Mesenchymal stem cell (in vitro differentiated cells and primary cell): Measurements from ENCODE around the gene RASA3.

Experiments
- DNase-seq: peaks from one replicate; pipeline ENCODE4 v3.0.0-alpha.2; 2013
- H2AFZ ChIP-seq: one replicate; pipeline ENCODE4 v1.6.1; 2013; ENCODE audit warnings: low read depth, mild to moderate bottlenecking, control low read depth, inconsistent platforms, low read length, moderate library complexity
- H2AK5ac ChIP-seq: 2 replicates; pipeline ENCODE4 v1.6.1; 2013; ENCODE audit warnings: low read length, moderate library complexity, mild to moderate bottlenecking, inconsistent platforms; ENCODE audit not compliant: severe bottlenecking
- H2BK120ac ChIP-seq: one replicate; pipeline ENCODE4 v1.6.1; 2013; ENCODE audit warnings: low read depth, mild to moderate bottlenecking, inconsistent platforms, low read length, moderate library complexity
- H2BK12ac ChIP-seq, 2 experiments: one replicate each; pipeline ENCODE4 v1.6.1; 2013; ENCODE audit warnings: inconsistent platforms in 2 of 2, low read length in 2 of 2, mild to moderate bottlenecking in 2 of 2, moderate library complexity in 2 of 2, control low read depth in 1 of 2
- H2BK15ac ChIP-seq: one replicate; pipeline ENCODE4 v1.6.1; 2013; ENCODE audit warnings: mild to moderate bottlenecking, low read depth, inconsistent platforms; ENCODE audit not compliant: poor library complexity, severe bottlenecking
- H2BK5ac ChIP-seq: 2 replicates; pipeline ENCODE4 v1.6.1; 2013; ENCODE audit warnings: low read depth, mild to moderate bottlenecking, low read length, control low read depth, inconsistent platforms; ENCODE audit not compliant: poor library complexity, severe bottlenecking
- H3K14ac ChIP-seq, 2 experiments: one replicate each; pipeline ENCODE4 v1.6.1; 2013; ENCODE audit warnings: inconsistent platforms in 2 of 2, low read length in 2 of 2, control low read depth in 1 of 2, mild to moderate bottlenecking in 1 of 2, moderate library complexity in 1 of 2
- H3K18ac ChIP-seq, 2 experiments: one replicate each; pipeline ENCODE4 v1.6.1; 2013; ENCODE audit warnings: inconsistent platforms in 2 of 2, low read length in 2 of 2, control low read depth in 1 of 2, low read depth in 1 of 2, mild to moderate bottlenecking in 1 of 2
- H3K23ac ChIP-seq, 2 experiments: one replicate each; pipeline ENCODE4 v1.6.1; 2013; ENCODE audit warnings: inconsistent platforms in 2 of 2, low read length in 2 of 2, mild to moderate bottlenecking in 2 of 2, moderate library complexity in 2 of 2, control low read depth in 1 of 2
- H3K27ac ChIP-seq: 2 replicates; pipeline ENCODE4 v1.5.1; 2013; ENCODE audit warnings: mild to moderate bottlenecking, moderate library complexity, low read length, control low read depth, inconsistent platforms; ENCODE audit not compliant: poor library complexity, severe bottlenecking
- H3K27me3 ChIP-seq, 2 experiments: 2 replicates each; pipeline versions ENCODE4 v1.6.1 to v1.7.0; 2013; ENCODE audit warnings: low read length in 2 of 2, mild to moderate bottlenecking in 2 of 2, moderate library complexity in 2 of 2, control low read depth in 1 of 2, inconsistent platforms in 1 of 2; ENCODE audit not compliant: control insufficient read depth in 1 of 2, insufficient read depth in 1 of 2
- H3K36me3 ChIP-seq, 2 experiments: 2 replicates each; pipeline versions ENCODE4 v1.6.1 to v1.7.0; 2013; ENCODE audit warnings: low read length in 2 of 2, control low read depth in 1 of 2, inconsistent platforms in 1 of 2, low read depth in 1 of 2, mild to moderate bottlenecking in 1 of 2; ENCODE audit not compliant: insufficient read depth in 2 of 2, control insufficient read depth in 1 of 2
- H3K4ac ChIP-seq, 2 experiments: one replicate each; pipeline ENCODE4 v1.6.1; 2013; ENCODE audit warnings: inconsistent platforms in 2 of 2, low read length in 2 of 2, mild to moderate bottlenecking in 2 of 2, moderate library complexity in 2 of 2, control low read depth in 1 of 2, low read depth in 1 of 2
- H3K4me1 ChIP-seq: 2 replicates; pipeline ENCODE4 v1.6.1; 2013; ENCODE audit warnings: low read depth, low read length, control low read depth; ENCODE audit not compliant: control insufficient read depth, insufficient read depth
- H3K4me2 ChIP-seq: 2 replicates; pipeline ENCODE4 v1.6.1; 2013; ENCODE audit warnings: low read length, mild to moderate bottlenecking, inconsistent platforms; ENCODE audit not compliant: poor library complexity, severe bottlenecking
- H3K4me3 ChIP-seq, 2 experiments: 2 replicates each; pipeline versions ENCODE4 v1.5.1 to v1.7.0; 2013; ENCODE audit warnings: low read length in 2 of 2, mild to moderate bottlenecking in 2 of 2, control low read depth in 1 of 2, low read depth in 1 of 2; ENCODE audit not compliant: insufficient read depth in 1 of 2
- H3K79me1 ChIP-seq: replicated peaks from 2 replicates; pipeline ENCODE4 v1.6.1; 2013; ENCODE audit warnings: mild to moderate bottlenecking, control low read depth, low read length, inconsistent platforms; ENCODE audit not compliant: poor library complexity, severe bottlenecking
- H3K9ac ChIP-seq: 2 replicates; pipeline ENCODE4 v1.7.0; 2013; ENCODE audit warnings: mild to moderate bottlenecking, low read length, moderate library complexity
- H3K9me3 ChIP-seq: 2 replicates; pipeline ENCODE4 v1.7.0; 2013; ENCODE audit warnings: mild to moderate bottlenecking, low read length; ENCODE audit not compliant: control insufficient read depth
- H4K8ac ChIP-seq: one replicate; pipeline ENCODE4 v1.6.1; 2013; ENCODE audit warnings: inconsistent platforms, mild to moderate bottlenecking, low read length, moderate library complexity
- H4K91ac ChIP-seq: one replicate; pipeline ENCODE4 v1.6.1; 2013; ENCODE audit warnings: mild to moderate bottlenecking, low read length, inconsistent platforms
- WGBS: methylation state at CpG from one replicate; pipeline ENCODE4 v1.1.7; 2013; ENCODE audit warnings: mixed read lengths; 5-methylcytosine and 5-hydroxymethylcytosine counted together

RASA3 gene

DNA sequence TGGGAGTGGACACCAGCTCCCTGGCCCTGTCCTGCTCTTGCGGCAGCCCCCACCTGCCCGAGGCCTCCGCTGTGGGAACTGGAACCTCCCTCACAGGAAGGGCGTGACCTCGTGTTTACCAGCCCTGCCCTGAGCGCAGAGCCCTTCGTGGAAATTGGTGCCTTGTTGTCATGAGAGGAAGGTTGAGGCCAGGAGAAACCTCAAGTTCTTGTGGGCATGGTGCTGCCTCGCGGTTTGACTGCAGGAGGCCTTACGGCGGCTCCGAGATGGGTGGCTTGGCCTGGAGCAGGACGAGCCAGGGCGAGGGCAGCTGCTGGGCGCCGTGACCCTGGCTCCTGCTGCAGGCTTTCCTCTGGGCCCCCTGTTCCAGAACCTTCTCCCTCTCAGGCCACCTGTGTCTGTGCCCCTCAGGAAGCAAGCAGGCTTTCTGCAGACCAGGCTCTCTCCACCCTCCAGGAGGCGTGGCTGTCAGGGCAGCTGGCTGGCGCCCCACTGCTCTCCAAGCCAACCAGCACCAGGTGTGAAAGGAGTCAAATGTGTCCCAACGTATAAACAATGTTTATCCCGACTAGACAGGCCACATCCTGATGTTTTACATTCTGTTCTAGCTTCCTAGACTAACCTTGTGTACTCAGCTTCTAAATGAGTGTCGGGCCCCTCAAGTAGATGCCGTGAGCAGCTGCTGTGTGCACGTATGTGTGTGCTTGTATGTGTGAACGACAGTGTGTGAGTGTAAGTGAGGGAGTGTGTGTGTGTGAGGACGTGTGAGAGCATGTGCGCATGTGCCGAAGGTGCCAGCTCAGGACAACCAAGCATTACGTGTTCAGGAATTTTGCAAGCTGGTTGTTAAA lies 10.4 kb upstream of the RASA3 start:
- Histone ChIP-seq H3K9me3 (no peaks in the 10 kb centered on the region), H3K27ac (no peak overlapping the region), H3K23ac (no peak overlapping the region), H3K4me2 (no peak overlapping the region), H3K79me1 (no peaks in the 10 kb centered on the region), H2BK12ac (no peak overlapping the region), H4K8ac (no peak overlapping the region), H3K27me3 (peaks cover 0 to 46% of the 10 kb centered on the region in 2 experiments), H3K14ac (peak overlapping the region in 1 of 2 experiments; percentile 5), H3K36me3 (no peaks in the 10 kb centered on the region), H3K18ac (no peak overlapping the region), H2BK15ac (no peak overlapping the region), H3K4me3 (no peak overlapping the region), H3K9ac (no peak overlapping the region), H2AK5ac (no peak overlapping the region), H2AFZ (no peak overlapping the region), H2BK120ac (no peak overlapping the region), H3K4ac (no peak overlapping the region), H2BK5ac (no peak overlapping the region), H3K4me1 (peaks cover 24% of the 10 kb centered on the region), H4K91ac (peak overlapping the region; percentile 56)
- 80% methylated on average over 28 of the region's 28 CpGs for WGBS
- peak; percentile 57 for DNase-seq

DNA sequence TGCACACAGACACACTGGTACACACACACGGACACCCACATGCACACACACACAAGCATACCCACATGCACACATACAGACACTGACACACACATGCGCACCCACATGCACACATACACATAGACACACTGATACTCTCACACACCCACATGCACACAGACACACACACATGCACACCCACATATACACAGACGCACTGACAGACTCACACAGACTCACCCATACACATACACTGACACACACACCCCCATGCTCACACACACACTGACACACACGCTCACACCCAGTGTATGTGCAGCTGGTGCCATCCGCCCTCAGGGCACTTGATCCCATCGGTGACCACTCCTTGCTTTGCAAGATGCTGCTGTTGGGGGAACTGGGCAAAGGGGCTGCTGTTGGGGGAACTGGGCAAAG lies 9.7 kb upstream of the RASA3 start:
- H4K91ac ChIP-seq, result peak overlapping the region; percentile 19
- H2BK15ac ChIP-seq, result no peak overlapping the region
- peaks cover 0 to 46% of the 10 kb centered on the region in 2 experiments for H3K27me3 ChIP-seq
- H2BK120ac ChIP-seq, result no peak overlapping the region
- H3K18ac ChIP-seq, result no peak overlapping the region
- no peak overlapping the region for H3K9ac ChIP-seq
- H3K36me3 ChIP-seq, result no peaks in the 10 kb centered on the region
- no peak overlapping the region for H2AFZ ChIP-seq
- 97% methylated on average over 6 of the region's 6 CpGs for WGBS
- peak overlapping the region in 1 of 2 experiments; percentile 84 for H3K14ac ChIP-seq
- H4K8ac ChIP-seq, result no peak overlapping the region
- no peak for DNase-seq
- no peak overlapping the region for H2AK5ac ChIP-seq
- no peak overlapping the region for H3K4me2 ChIP-seq
- peak overlapping the region in 1 of 2 experiments; percentile 46 for H3K23ac ChIP-seq
- no peak overlapping the region for H2BK5ac ChIP-seq
- H3K4me3 ChIP-seq, result no peak overlapping the region
- H3K27ac ChIP-seq, result no peak overlapping the region
- H3K4me1 ChIP-seq, result peaks cover 24% of the 10 kb centered on the region
- no peaks in the 10 kb centered on the region for H3K79me1 ChIP-seq
- H3K9me3 ChIP-seq, result no peaks in the 10 kb centered on the region
- H3K4ac ChIP-seq, result no peak overlapping the region
- H2BK12ac ChIP-seq, result no peak overlapping the region

DNA sequence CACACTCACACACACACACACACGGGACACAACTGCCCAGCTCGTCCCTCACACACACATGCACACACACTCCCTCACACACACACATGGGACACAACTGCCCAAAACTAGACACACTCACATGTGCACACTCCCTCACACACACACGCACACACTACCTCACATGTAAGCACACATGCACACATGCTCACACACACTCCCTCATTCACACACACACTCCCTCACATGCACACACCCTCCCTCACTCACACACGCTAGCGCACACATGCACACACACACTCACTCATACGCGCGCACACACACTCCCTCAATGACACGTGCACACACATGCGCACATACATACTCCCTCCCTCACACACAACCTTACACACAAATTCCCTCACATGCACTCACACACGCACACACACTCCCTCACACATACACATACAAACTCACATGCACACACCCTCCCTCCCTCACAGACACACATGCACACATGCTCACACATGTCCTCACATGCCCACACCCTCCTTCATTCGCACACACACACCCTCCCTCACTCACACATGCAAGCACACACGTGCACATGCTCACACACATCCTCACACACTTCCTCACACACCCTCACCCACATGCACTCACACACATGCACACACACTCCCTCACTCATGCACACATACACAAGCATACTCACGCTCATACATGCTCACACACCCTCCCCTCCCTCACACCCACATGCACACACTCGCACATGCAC lies 9.0 kb upstream of the RASA3 start:
- WGBS, result 95% methylated on average over 15 of the region's 15 CpGs
- Histone ChIP-seq H2AK5ac (no peak overlapping the region), H3K4me2 (no peak overlapping the region), H2BK15ac (no peak overlapping the region), H3K79me1 (no peaks in the 10 kb centered on the region), H3K23ac (peak overlapping the region in 1 of 2 experiments; percentile 65), H3K9me3 (no peaks in the 10 kb centered on the region), H3K4ac (no peak overlapping the region), H3K9ac (no peak overlapping the region), H2BK12ac (peak overlapping the region in 1 of 2 experiments; percentile 2), H4K8ac (peak overlapping the region; percentile 8), H3K27me3 (peaks cover 0 to 41% of the 10 kb centered on the region in 2 experiments), H3K4me3 (no peak overlapping the region), H2BK5ac (no peak overlapping the region), H3K4me1 (peaks cover 24% of the 10 kb centered on the region), H2AFZ (no peak overlapping the region), H3K27ac (no peak overlapping the region), H3K14ac (peak overlapping the region in 1 of 2 experiments; percentile 84), H2BK120ac (no peak overlapping the region), H3K36me3 (no peaks in the 10 kb centered on the region), H4K91ac (no peak overlapping the region), H3K18ac (no peak overlapping the region)
- DNase-seq, result no peak

DNA sequence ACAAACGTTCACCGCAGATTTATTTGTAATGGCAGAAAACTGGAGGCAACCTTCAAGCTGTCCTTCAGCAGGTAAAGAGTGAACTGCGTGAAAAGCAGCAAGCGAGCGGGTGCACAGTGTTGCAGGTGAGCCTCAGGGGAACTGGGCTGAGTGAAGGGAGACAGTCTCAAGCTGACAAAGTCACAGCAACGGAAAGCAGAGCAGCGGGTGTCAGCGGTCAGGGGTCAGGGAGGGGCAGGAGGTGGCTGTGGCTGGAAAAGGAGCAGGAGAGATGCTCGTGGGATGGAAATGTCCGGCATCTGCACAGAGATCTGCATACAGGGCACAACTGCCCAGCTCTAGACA lies 8.5 kb upstream of the RASA3 start:
- Histone ChIP-seq H3K27me3 (peaks cover 0 to 36% of the 10 kb centered on the region in 2 experiments), H3K4me3 (no peak overlapping the region), H3K79me1 (no peaks in the 10 kb centered on the region), H3K9ac (no peak overlapping the region), H3K18ac (no peak overlapping the region), H2BK15ac (no peak overlapping the region), H2AFZ (no peak overlapping the region), H3K9me3 (no peaks in the 10 kb centered on the region), H2AK5ac (no peak overlapping the region), H3K4ac (no peak overlapping the region), H3K4me2 (no peak overlapping the region), H4K8ac (no peak overlapping the region), H3K4me1 (peaks cover 24% of the 10 kb centered on the region), H3K23ac (no peak overlapping the region), H3K36me3 (no peaks in the 10 kb centered on the region), H3K27ac (no peak overlapping the region), H2BK120ac (no peak overlapping the region), H2BK5ac (no peak overlapping the region), H2BK12ac (no peak overlapping the region), H4K91ac (no peak overlapping the region), H3K14ac (peak overlapping the region in 1 of 2 experiments; percentile 13)
- 90% methylated on average over 5 of the region's 10 CpGs for WGBS
- no peak for DNase-seq
